ENCODE results near the gene IFNK.

- TF ChIP-seq CTCF (IDR thresholded peaks at IDR 0.05; ENCODE audit: low read depth, low read length), result no peak
- no peak for TF ChIP-seq EZH2phosphoT487 (IDR thresholded peaks at IDR 0.05; ENCODE audit: low read depth)
These were observed 37.6 kb downstream of the IFNK start for GRCh38 chr9:27561685-27562084.

All from OCI-LY3 (cell line).